Lower lobe of right lung (tissue), 2 donors: ENCODE results near the gene ATRIP. TPM values are rescaled to one million over a fixed set of nuclear protein-coding genes. Genes with fewer than 3 reads are reported as not detected.
A peak's percentile ranks its signal among the peaks of the same experiment; 100 is the strongest.

ENCODE experiments used
- ATAC-seq, 2 donors: fragments of 200-7000 bp; cut with Tn5 transposase; one replicate each; pipeline ENCODE4 v1.9.1; 2020 to 2022; ENCODE audit warnings: mild to moderate bottlenecking in 2 of 2, moderate library complexity in 2 of 2
- DNase-seq: peaks from one replicate; pipeline ENCODE4 v3.0.0-alpha.2; 2020
- H3K27ac ChIP-seq: fragments of 200-600 bp; one replicate; pipeline ENCODE4 v1.8.0; 2022
- H3K27me3 ChIP-seq: fragments of 200-600 bp; one replicate; pipeline ENCODE4 v1.8.0; 2022; ENCODE audit warnings: low read depth
- H3K36me3 ChIP-seq: fragments of 200-600 bp; one replicate; pipeline ENCODE4 v1.8.0; 2022; ENCODE audit warnings: mild to moderate bottlenecking
- H3K4me1 ChIP-seq: fragments of 200-600 bp; one replicate; pipeline ENCODE4 v1.8.0; 2022
- H3K4me3 ChIP-seq: fragments of 200-600 bp; one replicate; pipeline ENCODE4 v1.8.0; 2022; ENCODE audit warnings: mild to moderate bottlenecking
- H3K9me3 ChIP-seq: fragments of 200-600 bp; one replicate; pipeline ENCODE4 v1.8.0; 2022
- intact Hi-C: fragments of 100-400 bp; cut with DNase I; formaldehyde crosslinking; loops from one replicate; pipeline ENCODE4 v1.11.0; 2022
- total RNA-seq: library from RNA; stranded (reverse); fragmentation: NEBNext Ultra II Directional; extraction: Animal tissue kit (Norgen Biotek cat#: 25700); gene quantifications from one replicate; pipeline ENCODE4 v1.2.1, GENCODE V29; 2021
- TF ChIP-seq, protein P1 (sequence below): fragments of 200-600 bp; IDR thresholded peaks from one replicate; pipeline ENCODE4 v1.8.0; 2022; ENCODE audit warnings: antibody characterized with exemption, mild to moderate bottlenecking
- donor health status: DM: no; HTN: yes; CAD: no; lungs with severe emphysema.

The ATRIP gene
- total RNA-seq, 1 donor from 2014 or later: 5.9 TPM

DNA sequence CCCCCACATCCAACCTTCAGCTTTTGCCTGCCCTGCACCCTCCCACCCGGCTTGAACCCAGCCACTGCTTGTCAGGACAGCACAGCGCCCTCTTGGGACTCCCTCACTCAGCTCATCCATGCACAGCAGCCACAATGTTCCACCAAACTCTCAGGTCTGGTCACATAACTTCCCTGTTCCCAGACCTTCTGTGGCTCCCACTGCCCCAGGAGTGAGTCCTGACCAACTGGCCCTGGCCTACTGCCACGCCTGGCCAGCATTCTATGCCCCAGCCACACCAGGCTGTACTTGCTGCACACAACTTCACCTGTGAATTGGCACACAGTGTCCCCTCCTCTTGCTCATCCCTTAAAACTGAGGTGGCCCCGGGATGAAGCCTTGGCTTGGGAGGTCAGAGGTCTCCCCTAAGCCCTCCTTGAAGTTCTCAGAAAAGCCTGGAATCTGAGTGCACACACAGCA lies 37.7 kb upstream of the ATRIP start:
- TF ChIP-seq, protein P1, sequence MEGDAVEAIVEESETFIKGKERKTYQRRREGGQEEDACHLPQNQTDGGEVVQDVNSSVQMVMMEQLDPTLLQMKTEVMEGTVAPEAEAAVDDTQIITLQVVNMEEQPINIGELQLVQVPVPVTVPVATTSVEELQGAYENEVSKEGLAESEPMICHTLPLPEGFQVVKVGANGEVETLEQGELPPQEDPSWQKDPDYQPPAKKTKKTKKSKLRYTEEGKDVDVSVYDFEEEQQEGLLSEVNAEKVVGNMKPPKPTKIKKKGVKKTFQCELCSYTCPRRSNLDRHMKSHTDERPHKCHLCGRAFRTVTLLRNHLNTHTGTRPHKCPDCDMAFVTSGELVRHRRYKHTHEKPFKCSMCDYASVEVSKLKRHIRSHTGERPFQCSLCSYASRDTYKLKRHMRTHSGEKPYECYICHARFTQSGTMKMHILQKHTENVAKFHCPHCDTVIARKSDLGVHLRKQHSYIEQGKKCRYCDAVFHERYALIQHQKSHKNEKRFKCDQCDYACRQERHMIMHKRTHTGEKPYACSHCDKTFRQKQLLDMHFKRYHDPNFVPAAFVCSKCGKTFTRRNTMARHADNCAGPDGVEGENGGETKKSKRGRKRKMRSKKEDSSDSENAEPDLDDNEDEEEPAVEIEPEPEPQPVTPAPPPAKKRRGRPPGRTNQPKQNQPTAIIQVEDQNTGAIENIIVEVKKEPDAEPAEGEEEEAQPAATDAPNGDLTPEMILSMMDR: no peak
- no peak overlapping the region for H3K27ac ChIP-seq
- peaks cover 89% of the 10 kb centered on the region for H3K36me3 ChIP-seq
- intact Hi-C loops: no loop called here
- no peaks in the 10 kb centered on the region for H3K4me1 ChIP-seq
- H3K27me3 ChIP-seq: no peaks in the 10 kb centered on the region
- no peak overlapping the region for H3K4me3 ChIP-seq
- ATAC-seq: no peak
- H3K9me3 ChIP-seq: no peaks in the 10 kb centered on the region
- DNase-seq: peak; percentile 20

GRCh38 chr3:48409291-48410201 lies 37.0 kb upstream of the ATRIP start:
- Histone ChIP-seq H3K4me3 (no peak overlapping the region), H3K4me1 (no peaks in the 10 kb centered on the region), H3K9me3 (no peaks in the 10 kb centered on the region), H3K27ac (no peak overlapping the region), H3K27me3 (no peaks in the 10 kb centered on the region), H3K36me3 (peaks cover 91% of the 10 kb centered on the region)
- DNase-seq (peak; percentile 35), ATAC-seq (no peak)
- TF ChIP-seq, protein P1: no peak
- intact Hi-C loops: no loop called here

DNA sequence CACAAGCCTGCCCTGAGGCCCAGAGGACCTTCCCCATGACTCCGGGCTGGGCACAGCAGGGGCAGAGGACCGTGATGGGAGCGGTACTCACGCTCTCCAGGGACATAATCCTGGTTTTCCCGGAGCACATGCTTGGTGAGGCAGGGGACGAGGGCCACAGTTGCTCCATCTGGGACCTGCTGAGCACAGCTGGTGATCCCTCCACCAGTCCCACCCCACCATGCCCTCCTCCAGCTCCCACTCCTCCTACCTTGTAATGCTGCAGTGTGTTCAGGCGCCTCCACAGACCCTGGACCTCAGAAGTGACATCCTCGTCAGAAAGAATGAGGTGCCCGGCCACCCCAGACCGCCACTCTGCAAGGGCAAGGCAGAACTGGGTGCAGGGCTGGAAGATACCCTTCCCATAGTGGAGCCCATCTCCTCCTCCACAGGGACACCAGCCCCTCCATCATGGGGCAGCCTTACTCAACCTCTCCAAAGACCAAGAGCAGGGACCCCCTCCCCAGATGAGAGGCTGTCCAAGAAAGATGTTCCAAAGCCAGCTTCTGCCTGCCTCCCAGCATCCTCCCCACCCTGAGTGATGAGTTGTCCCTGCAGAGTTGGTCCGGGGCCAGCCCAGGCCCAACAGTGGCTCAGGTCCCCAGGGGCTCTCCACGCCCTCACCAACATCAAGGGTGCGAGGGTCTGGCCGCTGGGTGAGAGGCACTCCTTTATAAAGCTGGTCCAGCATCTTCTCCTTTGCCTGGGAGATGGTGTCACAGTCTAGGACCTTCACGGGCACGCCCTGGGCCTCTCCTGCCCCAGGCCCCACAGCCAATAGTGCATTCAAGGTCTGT lies 36.1 kb upstream of the ATRIP start:
- intact Hi-C loops: no loop called here
- no peak overlapping the region for H3K27ac ChIP-seq
- TF ChIP-seq, protein P1: no peak
- H3K4me1 ChIP-seq: no peaks in the 10 kb centered on the region
- ATAC-seq: no peak
- no peaks in the 10 kb centered on the region for H3K9me3 ChIP-seq
- no peak overlapping the region for H3K4me3 ChIP-seq
- peaks cover 99% of the 10 kb centered on the region for H3K36me3 ChIP-seq
- DNase-seq: peak; percentile 27
- no peaks in the 10 kb centered on the region for H3K27me3 ChIP-seq

DNA sequence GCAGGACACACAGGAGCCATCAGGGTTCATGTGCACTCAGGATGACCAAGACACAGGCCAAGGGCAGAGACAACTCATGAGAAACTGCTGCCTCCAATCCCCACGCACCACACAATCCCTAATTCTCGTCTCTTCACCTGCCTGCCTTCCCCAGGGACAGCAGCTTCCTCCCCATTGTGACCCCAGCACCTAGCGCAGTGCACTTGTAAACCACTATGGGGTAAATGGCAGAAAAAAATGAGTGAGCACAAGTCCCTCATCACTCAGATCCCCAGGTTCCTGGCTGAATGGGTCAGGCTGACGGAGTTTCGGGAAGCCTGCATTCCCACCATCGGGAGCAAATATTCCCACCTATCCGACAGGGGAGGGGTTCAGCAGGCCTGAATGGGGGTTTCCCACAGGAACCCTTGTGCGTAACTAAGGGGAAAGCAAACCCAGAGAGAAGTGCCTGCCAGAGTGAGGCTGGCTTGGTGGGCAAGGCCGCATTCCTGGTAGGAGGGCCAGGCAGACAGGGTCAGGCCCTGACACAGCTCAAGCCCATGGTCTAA lies 35.4 kb upstream of the ATRIP start:
- TF ChIP-seq, protein P1: no peak
- Histone ChIP-seq H3K27me3 (no peaks in the 10 kb centered on the region), H3K36me3 (peaks cover 99% of the 10 kb centered on the region), H3K27ac (no peak overlapping the region), H3K4me3 (no peak overlapping the region), H3K9me3 (no peaks in the 10 kb centered on the region), H3K4me1 (no peaks in the 10 kb centered on the region)
- ATAC-seq (no peak), DNase-seq (peak; percentile 26)
- intact Hi-C loops: no loop called here

DNA sequence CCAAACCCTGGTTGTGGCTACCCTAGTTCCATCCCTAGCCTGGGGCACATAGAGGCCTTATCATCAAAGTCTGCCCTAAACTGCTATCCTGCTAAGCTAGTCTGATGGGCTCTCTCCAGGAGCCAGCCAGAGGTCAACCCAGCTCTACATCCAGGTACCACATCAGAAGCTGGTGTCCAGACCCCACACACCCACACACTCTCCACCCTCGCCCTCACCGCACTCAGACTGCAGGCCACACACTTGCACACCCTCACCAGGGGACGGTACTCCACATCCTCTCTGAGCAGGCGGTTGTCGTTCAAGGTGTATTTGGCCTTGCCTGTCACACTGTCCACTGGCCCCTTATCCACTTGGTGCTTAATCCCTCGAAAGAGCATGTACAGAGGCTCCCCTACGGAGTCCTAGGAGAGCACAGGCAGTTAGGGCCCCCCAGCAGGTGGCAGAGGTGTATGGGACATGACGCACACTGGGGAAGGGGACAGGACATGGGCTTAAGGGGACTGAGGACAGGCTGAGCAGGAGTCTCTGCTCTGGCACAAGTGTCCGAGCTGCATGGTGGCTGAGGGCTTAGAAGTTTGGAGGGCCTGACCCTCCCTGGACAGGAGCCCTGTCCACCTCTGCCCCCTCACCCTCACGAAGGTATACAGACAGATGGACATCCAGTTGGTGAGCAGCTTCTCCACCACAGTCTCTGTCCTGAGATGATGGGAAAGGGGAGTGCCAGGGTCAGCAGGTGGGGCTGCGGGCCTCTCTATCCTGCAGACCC lies 34.7 kb upstream of the ATRIP start:
- H3K27ac ChIP-seq: no peak overlapping the region
- H3K4me1 ChIP-seq: no peaks in the 10 kb centered on the region
- H3K4me3 ChIP-seq: no peak overlapping the region
- peak; percentile 27 for DNase-seq
- no peaks in the 10 kb centered on the region for H3K9me3 ChIP-seq
- intact Hi-C loops: no loop called here
- peaks cover 99% of the 10 kb centered on the region for H3K36me3 ChIP-seq
- no peaks in the 10 kb centered on the region for H3K27me3 ChIP-seq
- TF ChIP-seq, protein P1: no peak
- ATAC-seq: no peak
